Neuron (in vitro differentiated cells): ENCODE results near the gene IGLON5.
A peak's percentile ranks its signal among the peaks of the same experiment; 100 is the strongest.

Source experiments
- H2AFZ ChIP-seq: one replicate; pipeline ENCODE4 v1.6.1; 2013; ENCODE audit warnings: low read depth, mild to moderate bottlenecking, inconsistent platforms, low read length, moderate library complexity
- H3K27me3 ChIP-seq: one replicate; pipeline ENCODE4 v1.6.1; 2013; ENCODE audit warnings: low read length; ENCODE audit not compliant: insufficient read depth
- H3K36me3 ChIP-seq: one replicate; pipeline ENCODE4 v1.6.1; 2013; ENCODE audit warnings: low read length; ENCODE audit not compliant: insufficient read depth
- H3K4me1 ChIP-seq: one replicate; pipeline ENCODE4 v1.6.1; 2013; ENCODE audit warnings: low read length; ENCODE audit not compliant: insufficient read depth
- H3K4me3 ChIP-seq: 2 replicates; pipeline ENCODE4 v1.5.1; 2013; ENCODE audit warnings: mild to moderate bottlenecking, low read length, moderate library complexity
- H3K9me3 ChIP-seq: one replicate; pipeline ENCODE4 v1.6.1; 2013; ENCODE audit warnings: low read length

Gene IGLON5

DNA sequence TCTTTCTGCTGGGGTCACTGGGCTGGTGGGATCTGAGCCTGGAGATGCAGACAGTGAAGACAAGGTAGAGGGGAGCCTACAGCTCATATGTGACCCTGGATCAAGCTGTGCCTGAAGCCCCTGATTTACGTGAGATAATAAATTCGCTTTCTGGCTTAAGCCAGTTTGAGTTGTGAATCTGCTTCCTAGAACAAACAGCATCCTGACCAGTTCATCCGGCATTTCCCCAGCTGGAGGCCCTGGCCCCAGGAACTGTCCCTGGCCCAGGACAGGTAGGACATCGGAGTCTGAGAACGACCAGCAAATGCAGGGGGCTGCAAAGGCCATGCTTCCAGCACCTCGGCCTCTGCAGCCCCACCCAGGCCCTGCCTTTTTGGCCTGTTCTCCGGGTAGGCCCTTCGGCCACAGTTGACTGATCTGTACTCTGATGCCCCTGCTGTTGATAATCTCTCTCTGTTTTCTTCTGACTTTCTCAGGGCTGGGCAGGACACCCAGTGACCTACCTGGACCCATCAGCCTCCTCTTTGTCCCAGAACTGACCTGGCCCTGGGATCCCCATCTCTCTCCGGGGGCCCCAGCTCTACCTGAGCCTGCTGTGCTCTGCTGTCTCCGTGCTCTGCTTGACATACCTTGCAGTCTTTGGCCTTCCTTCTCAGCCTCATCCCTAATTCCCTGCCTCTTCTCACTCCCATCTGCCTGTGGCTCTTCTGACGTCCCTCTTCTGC lies 40.0 kb downstream of the IGLON5 start:
- Histone ChIP-seq H3K4me3 (no peak overlapping the region), H2AFZ (no peak overlapping the region), H3K27me3 (no peaks in the 10 kb centered on the region), H3K36me3 (peaks cover 16% of the 10 kb centered on the region), H3K4me1 (peaks cover 8% of the 10 kb centered on the region), H3K9me3 (no peaks in the 10 kb centered on the region)

DNA sequence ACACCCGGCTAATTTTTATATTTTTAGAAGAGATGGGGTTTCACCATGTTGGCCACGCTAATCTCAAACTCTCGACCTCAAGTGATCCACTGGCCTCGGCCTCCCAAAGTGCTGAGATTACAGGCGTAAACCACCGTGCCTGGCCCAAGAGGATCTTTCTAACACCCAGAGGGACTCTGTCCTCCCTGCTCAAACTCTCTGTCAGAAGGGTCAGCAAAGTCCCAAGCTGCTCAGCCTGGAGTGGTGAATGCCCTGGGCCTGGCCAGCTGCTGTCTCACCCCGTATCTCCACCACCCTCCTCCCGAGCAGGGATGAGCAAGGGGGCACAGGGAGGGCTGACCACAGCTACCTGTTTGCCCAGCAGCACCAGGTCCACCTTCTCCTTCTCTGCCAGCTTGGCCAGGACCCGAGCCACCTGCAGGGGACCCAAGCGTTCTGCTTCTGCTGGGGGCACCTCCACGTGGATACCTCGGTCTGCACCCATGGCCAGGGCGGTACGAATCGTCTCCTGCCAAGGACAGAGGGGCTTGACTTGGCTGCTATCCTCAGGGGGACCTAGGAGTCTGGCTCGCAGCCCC lies 41.4 kb downstream of the IGLON5 start:
- H2AFZ ChIP-seq, result no peak overlapping the region
- peaks cover 8% of the 10 kb centered on the region for H3K4me1 ChIP-seq
- H3K4me3 ChIP-seq, result no peak overlapping the region
- H3K27me3 ChIP-seq, result no peaks in the 10 kb centered on the region
- no peaks in the 10 kb centered on the region for H3K9me3 ChIP-seq
- peaks cover 16% of the 10 kb centered on the region for H3K36me3 ChIP-seq

DNA sequence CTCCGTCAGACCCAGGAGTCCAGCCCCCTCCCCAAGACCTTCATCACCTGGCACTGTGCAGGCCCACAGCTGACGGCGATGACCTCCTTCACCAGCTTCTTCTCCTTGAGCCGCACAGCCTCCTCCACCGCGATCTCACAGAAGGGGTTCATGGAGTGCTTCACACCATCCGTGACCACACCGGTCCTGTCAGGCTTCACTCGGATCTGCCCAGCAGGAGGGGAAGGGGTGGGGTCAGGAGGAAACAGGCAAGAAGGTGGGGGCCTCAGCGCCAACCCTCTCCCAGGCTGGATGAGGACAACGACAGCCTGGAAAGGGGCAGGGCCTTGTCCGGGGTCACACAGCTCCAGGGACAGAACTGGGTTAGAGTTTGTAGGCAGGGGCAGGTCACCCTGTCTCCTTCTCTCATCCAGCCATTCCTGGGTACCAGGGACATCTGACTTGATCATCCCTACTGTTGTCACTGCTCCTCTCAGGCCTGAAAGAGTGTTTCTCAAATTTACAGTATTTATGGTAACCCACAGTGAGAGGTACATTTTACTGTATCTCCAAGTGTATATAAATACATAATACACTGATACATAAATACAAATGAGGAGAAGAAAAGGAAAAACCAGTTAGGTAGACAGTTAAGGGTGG lies 42.8 kb downstream of the IGLON5 start:
- no peaks in the 10 kb centered on the region for H3K27me3 ChIP-seq
- H3K36me3 ChIP-seq, result peaks cover 16% of the 10 kb centered on the region
- peak overlapping the region; percentile 52 for H2AFZ ChIP-seq
- no peaks in the 10 kb centered on the region for H3K9me3 ChIP-seq
- H3K4me3 ChIP-seq, result peak overlapping the region; percentile 41
- H3K4me1 ChIP-seq, result peaks cover 8% of the 10 kb centered on the region

DNA sequence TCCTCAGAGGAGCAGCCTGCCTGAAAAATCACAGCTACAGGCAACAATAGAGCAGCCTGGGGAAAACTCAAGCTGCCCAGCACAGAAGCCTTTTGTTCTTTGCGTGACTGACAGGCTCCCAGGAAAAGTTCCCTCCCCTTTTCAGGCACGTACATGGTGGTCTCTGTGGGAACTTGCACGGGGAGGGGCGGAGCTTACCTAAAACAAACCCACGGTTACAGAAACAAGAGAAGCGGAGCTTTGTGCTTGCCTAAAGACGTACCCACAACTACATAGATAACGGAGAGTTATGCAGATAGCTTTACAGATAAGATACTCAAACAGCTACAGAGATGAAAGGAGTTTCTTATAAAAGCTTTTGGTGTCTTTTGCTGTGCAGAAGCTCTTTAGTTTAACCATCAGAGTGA lies 43.3 kb downstream of the IGLON5 start:
- Histone ChIP-seq H2AFZ (peak overlapping the region; percentile 52), H3K36me3 (peaks cover 12% of the 10 kb centered on the region), H3K4me1 (peaks cover 8% of the 10 kb centered on the region), H3K4me3 (peak overlapping the region; percentile 41), H3K9me3 (no peaks in the 10 kb centered on the region), H3K27me3 (no peaks in the 10 kb centered on the region)

DNA sequence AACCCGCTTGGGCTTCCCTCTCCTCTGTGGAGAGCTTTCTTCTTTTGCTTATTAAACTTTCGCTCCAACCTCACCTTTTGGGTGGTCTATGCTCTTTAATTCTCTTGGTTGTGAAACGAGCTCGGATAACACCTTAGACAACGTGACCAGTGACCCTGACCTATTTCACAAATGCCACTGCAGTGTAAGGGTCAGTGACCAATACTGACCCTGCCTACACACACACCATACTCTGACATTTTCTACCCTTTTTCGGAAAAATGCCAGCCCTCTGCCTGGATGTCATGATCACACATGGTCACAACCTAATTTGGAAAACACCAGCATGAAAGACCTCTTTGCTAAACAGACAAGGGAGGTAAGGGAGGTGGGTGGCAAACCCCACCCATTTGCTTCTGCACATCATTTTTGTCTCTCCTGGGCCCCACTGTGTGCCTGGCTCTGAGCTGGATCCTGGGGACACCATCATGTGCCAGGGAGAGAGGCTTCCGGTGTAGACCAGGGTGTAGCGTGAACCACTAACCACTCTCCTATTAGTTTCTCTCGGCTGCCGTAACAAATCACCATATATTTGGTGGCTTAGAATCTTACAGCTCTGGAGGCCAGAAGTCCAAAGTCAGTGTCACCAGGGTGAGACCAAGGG lies 44.8 kb downstream of the IGLON5 start:
- Histone ChIP-seq H3K4me1 (peaks cover 8% of the 10 kb centered on the region), H3K27me3 (no peaks in the 10 kb centered on the region), H3K36me3 (peaks cover 6% of the 10 kb centered on the region), H2AFZ (no peak overlapping the region), H3K9me3 (no peaks in the 10 kb centered on the region), H3K4me3 (no peak overlapping the region)

DNA sequence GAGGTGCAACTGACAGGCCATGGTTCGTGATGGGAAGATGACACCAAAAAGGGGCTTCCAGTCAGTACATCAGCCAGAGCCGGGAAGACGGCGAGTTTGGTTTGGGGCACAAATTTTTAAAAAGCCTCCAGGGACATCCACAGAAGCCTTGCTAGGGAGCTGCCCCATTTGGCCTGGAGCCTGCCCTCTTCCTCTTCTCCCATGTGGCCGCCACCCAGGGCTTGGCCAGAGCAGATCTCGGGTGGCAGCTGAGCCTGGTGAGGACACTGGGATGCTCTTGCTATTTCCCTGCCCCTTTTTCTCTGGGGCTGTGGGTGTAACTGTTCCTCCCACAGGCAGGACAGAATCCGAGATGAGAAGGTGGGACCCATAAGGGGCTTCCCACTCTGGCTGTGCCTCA lies 46.5 kb downstream of the IGLON5 start:
- H3K27me3 ChIP-seq, result no peaks in the 10 kb centered on the region
- no peak overlapping the region for H3K4me3 ChIP-seq
- H3K4me1 ChIP-seq, result peaks cover 8% of the 10 kb centered on the region
- H3K9me3 ChIP-seq, result no peaks in the 10 kb centered on the region
- H3K36me3 ChIP-seq, result no peaks in the 10 kb centered on the region
- H2AFZ ChIP-seq, result no peak overlapping the region

DNA sequence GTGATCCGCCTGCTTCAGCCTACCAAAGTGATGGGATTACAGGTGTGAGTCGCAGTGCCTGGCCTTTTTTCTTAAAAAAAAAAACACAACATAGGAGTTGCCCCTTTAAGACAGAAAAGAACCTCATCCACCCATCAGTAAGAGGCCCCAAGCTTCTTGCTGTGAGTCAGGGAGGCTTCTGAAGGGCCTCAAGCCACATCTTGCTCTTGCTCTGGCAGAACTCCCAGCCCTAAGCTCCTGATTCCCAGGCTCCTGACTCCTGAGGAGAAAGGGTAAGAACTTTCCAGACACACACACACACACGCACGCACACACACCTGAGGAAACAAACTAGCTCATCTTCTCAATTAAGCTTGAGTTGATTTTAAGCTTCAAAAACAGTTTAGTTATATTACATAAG lies 47.9 kb downstream of the IGLON5 start:
- no peaks in the 10 kb centered on the region for H3K27me3 ChIP-seq
- no peaks in the 10 kb centered on the region for H3K9me3 ChIP-seq
- H2AFZ ChIP-seq, result no peak overlapping the region
- peaks cover 3% of the 10 kb centered on the region for H3K4me1 ChIP-seq
- no peak overlapping the region for H3K4me3 ChIP-seq
- H3K36me3 ChIP-seq, result no peaks in the 10 kb centered on the region

DNA sequence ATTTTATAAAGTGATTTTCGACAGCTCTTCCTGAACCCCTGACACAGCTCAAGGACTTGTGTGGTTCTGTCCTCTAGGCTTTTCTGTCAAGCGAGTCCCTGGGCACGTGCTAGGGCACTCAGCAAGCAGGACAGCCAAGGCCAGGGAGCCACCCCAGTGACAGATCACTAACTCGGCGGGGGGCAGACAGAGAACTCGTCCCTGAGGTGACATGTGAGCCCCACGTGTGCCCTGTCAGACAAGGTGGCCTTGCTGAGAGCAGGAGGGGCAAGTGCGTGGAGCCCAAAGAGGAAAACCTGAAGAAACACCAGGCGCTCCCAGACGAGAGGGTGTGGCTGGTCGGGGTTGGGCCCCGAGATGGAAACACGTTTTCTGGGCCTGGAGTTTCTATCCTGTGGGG lies 49.8 kb downstream of the IGLON5 start:
- H3K36me3 ChIP-seq, result no peaks in the 10 kb centered on the region
- peaks cover 10% of the 10 kb centered on the region for H3K4me1 ChIP-seq
- no peaks in the 10 kb centered on the region for H3K27me3 ChIP-seq
- no peak overlapping the region for H2AFZ ChIP-seq
- H3K4me3 ChIP-seq, result no peak overlapping the region
- no peaks in the 10 kb centered on the region for H3K9me3 ChIP-seq

DNA sequence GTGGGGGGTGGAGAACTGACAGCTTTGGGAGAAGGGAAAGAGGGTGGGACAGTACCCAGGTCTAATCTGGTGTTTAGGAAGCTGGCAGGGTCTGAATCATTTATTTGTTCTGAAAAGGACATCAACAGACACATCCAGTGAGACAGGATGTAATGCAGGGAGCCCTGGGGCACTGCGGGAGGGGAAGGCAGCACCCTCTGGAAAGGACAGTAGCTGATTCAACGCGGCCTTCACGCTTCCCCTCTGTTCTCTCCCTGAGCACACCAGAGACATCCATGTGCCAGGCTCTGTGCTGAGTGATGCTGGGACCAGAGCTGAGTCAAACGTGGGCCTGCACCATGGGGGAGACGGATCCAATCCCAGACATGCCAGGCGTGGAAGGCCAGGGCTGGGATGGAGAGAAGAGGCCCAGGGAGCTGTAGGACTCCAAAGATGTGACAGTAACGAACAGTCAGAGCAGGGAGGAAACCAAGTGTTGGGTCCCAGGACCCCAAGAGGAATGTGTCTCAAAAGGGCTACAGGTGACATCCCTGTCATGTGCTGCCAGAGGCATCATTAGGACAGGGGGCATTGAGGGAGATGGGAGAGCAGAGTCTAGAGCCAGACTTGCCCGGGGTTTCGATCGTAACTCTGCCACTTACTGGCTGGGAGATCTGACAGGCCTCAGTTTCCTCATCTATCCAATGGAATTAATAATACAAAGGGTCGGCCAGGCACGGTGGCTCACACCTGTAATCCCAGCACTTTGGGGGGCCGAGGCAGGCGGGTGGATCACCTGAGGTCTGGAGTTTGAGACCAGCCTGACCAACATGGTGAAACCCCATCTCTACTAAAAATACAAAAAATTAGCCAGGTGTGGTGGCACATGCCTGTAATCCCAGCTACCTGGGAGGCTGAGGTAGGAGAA lies 53.0 kb downstream of the IGLON5 start:
- peaks cover 17% of the 10 kb centered on the region for H3K4me1 ChIP-seq
- no peaks in the 10 kb centered on the region for H3K27me3 ChIP-seq
- H3K36me3 ChIP-seq, result no peaks in the 10 kb centered on the region
- no peaks in the 10 kb centered on the region for H3K9me3 ChIP-seq
- no peak overlapping the region for H2AFZ ChIP-seq
- H3K4me3 ChIP-seq, result no peak overlapping the region

DNA sequence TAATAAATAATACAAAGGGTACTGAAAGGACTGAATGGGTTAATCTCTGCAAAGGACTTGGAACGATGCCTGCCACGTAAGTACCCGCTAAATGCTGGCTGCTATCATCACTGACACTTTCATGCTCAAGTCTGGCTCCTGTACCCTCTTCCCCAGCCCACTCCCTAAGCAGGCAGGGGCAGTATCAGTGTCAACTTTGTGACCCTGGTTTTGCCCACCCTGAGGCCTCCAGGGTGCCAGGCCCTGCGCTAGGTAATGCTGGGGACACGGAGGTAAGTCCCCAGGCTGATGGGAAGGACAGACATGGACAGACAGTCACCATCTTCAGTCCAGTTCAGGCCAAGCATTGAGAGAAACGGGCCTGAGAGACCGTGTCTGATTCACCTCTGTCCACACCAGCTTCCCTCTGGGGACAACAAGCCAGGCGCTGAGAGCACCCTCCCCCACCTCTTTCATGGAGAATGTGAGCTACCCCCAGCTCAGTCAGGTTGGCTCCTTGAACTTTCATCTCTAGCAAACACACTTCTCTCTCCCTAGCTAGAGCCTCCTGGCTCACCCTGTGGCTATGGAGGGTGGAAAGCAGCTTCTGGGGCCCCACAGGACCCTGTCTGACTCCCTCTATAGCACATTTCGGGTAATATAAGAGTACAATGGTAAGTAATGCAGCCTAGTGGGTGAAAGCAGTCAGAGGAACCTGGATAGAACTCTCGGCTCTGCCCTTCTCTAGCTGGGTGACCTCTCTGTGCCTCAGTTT lies 53.9 kb downstream of the IGLON5 start:
- peaks cover 17% of the 10 kb centered on the region for H3K4me1 ChIP-seq
- H3K4me3 ChIP-seq, result peak overlapping the region; percentile 64
- H3K27me3 ChIP-seq, result no peaks in the 10 kb centered on the region
- no peaks in the 10 kb centered on the region for H3K36me3 ChIP-seq
- H2AFZ ChIP-seq, result peak overlapping the region; percentile 83
- no peaks in the 10 kb centered on the region for H3K9me3 ChIP-seq

DNA sequence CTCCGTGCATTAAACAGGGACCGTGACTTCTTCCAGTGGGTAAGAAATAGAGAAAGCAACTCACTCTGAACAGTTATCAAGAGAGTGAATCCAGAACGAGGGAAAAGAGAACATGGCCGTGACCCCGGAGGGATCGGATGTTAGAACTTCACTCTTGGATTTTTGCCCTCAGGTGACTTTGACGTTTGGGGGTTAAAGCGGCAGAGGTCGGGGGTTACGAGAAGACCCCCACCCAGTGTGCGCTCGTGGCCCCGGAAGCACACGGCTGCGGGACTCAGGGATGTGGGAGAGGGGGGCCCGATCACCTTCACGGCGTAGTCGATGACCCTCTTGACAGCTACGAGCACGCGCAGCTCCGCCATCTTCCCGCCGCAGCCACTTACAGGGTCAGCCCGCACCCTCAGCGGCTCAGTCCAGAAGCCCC lies 54.5 kb downstream of the IGLON5 start, which contains the start of gene ETFB:
TSS of gene ETFB (minus strand) at position 424 of the 424 bp plus-strand sequence. CDS start at position 362, 62 bp downstream.
- H3K27me3 ChIP-seq, result peaks cover under 1% of the 10 kb centered on the region
- H3K9me3 ChIP-seq, result no peaks in the 10 kb centered on the region
- H3K4me3 ChIP-seq, result peak within 1 kb of the TSS; percentile 64
- peaks cover 17% of the 10 kb centered on the region for H3K4me1 ChIP-seq
- H3K36me3 ChIP-seq, result no peaks in the 10 kb centered on the region
- peak within 1 kb of the TSS; percentile 83 for H2AFZ ChIP-seq
